ENCODE measurements around the gene CIT. TPM values are rescaled to one million over a fixed set of nuclear protein-coding genes. Genes with fewer than 3 reads are reported as not detected.

The CIT gene
- total RNA-seq, 1 experiment from 2014 or later = 67.9 TPM

DNA sequence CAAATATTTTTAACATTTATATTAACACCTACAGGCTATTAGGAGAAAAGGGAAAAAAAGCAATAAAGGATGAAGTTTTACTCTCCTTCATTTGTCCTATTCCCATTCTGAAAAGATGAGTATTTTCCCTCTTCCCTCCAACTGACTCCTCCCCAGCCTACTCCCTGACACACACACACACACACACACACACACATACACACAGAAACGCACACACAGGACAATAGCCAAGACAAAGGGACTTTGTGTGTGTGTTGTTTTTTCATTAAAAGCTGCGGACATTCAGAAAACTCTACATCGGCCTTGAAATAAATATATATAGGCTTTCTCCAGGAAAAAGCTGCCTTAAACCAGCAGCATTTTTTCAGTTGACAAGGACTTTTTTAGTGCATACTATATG lies 134.4 kb downstream of the CIT start:
- Histone ChIP-seq H3K9me3 (ENCODE audit: control insufficient read depth, insufficient read depth, low read depth, low read length) (peaks cover 16% of the 10 kb centered on the region; the same call in 1 of the 2 replicates), H3K27me3 (ENCODE audit: control insufficient read depth, insufficient read depth, low read length) (no peaks in the 10 kb centered on the region), H3K27ac (ENCODE audit: low read length) (no peak overlapping the region), H3K4me1 (ENCODE audit: control insufficient read depth, insufficient read depth, low read length) (no peaks in the 10 kb centered on the region), H3K36me3 (ENCODE audit: control insufficient read depth, insufficient read depth, low read length) (no peaks in the 10 kb centered on the region), H3K4me3 (ENCODE audit: low read depth in 2 of 2, low read length in 2 of 2) (no peak overlapping the region)
- ChIA-PET CTCF (no interaction called here), POLR2A (no interaction called here)
- in situ Hi-C loops (cut with HindIII; ENCODE audit: low pct_unique_long_range_greater_than_20kb, low sequenced_read_pairs) (no loop called here), intact Hi-C loops (cut with micrococcal nuclease; ENCODE audit: unreplicated experiment) (no loop called here)
- BruUV-seq (replicated peaks) = no TSS peak
- DNase-seq (ENCODE audit: low read depth, low spot score) (no peak), ATAC-seq (no peak)
- no peak for TF ChIP-seq POLR2AphosphoS5 (IDR thresholded peaks at IDR 0.05; ENCODE audit: low read depth, low read length)

DNA sequence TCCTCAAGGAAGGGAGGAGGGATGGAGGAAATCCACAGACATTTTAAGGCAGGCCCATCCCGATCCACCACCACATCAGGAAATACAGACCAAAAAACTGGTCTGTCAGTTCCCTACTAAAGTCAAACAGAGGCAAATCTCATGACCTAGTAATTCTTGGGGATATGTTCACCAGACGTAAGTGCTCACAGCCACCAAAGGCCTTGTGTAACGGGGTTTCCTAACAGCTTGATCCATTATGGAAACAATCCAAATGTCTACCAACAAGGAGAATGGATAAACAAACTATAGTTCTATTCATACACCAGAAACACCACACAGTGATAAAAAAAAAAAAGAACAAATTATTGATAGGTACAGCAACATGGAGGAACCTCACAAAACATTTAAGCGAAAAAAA lies 136.3 kb downstream of the CIT start:
- no peaks in the 10 kb centered on the region for H3K27me3 ChIP-seq (ENCODE audit: control insufficient read depth, insufficient read depth, low read length)
- ATAC-seq = no peak
- DNase-seq (ENCODE audit: low read depth, low spot score) = no peak
- no peaks in the 10 kb centered on the region for H3K4me1 ChIP-seq (ENCODE audit: control insufficient read depth, insufficient read depth, low read length)
- intact Hi-C loops (cut with micrococcal nuclease; ENCODE audit: unreplicated experiment) (no loop called here), in situ Hi-C loops (cut with HindIII; ENCODE audit: low pct_unique_long_range_greater_than_20kb, low sequenced_read_pairs) (no loop called here)
- POLR2A ChIA-PET = interaction anchor here (0.6 kb wide), 1 partner anchor 110 kb away, joined by 3 read pairs; no protein-coding TSS in a partner anchor
- H3K4me3 ChIP-seq (ENCODE audit: low read depth in 2 of 2, low read length in 2 of 2) = no peak overlapping the region
- no peak overlapping the region for H3K27ac ChIP-seq (ENCODE audit: low read length)
- no peak for TF ChIP-seq TCF7L2 (IDR thresholded peaks at IDR 0.05; ENCODE audit: low read depth, low read length)
- TF ChIP-seq SIN3A (IDR thresholded peaks at IDR 0.05; ENCODE audit: borderline replicate concordance, insufficient read depth, low read depth, low read length) = no peak
- BruUV-seq (replicated peaks) = no TSS peak
- CTCF ChIA-PET = no interaction called here
- H3K9me3 ChIP-seq (ENCODE audit: control insufficient read depth, insufficient read depth, low read depth, low read length) = peaks cover 6% of the 10 kb centered on the region; the same call in 1 of the 2 replicates
- H3K36me3 ChIP-seq (ENCODE audit: control insufficient read depth, insufficient read depth, low read length) = no peaks in the 10 kb centered on the region

DNA sequence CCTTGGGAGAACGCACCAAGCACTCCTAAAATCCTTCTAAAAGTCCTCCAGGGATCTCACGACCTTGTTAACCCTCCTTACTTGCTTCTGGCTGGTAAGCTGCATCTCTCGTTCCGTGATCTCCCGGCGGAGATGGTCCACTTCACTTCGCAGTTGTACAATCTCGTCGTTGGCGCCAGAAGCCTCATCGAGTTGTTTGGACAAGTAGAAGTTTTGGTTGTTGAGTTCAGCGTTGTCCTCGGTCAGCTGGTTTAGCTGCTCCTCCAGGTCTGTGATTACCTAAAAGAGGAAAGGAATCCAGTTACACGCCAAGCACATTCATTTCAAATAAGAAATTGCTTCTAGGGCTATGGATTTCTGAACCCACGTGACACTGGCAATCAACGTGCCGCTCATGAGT lies 142.0 kb downstream of the CIT start:
- no peak for TF ChIP-seq TCF7L2 (IDR thresholded peaks at IDR 0.05; ENCODE audit: low read depth, low read length)
- no peak for TF ChIP-seq POLR2AphosphoS5 (IDR thresholded peaks at IDR 0.05; ENCODE audit: low read depth, low read length)
- TF ChIP-seq, protein P1, sequence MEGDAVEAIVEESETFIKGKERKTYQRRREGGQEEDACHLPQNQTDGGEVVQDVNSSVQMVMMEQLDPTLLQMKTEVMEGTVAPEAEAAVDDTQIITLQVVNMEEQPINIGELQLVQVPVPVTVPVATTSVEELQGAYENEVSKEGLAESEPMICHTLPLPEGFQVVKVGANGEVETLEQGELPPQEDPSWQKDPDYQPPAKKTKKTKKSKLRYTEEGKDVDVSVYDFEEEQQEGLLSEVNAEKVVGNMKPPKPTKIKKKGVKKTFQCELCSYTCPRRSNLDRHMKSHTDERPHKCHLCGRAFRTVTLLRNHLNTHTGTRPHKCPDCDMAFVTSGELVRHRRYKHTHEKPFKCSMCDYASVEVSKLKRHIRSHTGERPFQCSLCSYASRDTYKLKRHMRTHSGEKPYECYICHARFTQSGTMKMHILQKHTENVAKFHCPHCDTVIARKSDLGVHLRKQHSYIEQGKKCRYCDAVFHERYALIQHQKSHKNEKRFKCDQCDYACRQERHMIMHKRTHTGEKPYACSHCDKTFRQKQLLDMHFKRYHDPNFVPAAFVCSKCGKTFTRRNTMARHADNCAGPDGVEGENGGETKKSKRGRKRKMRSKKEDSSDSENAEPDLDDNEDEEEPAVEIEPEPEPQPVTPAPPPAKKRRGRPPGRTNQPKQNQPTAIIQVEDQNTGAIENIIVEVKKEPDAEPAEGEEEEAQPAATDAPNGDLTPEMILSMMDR (IDR thresholded peaks at IDR 0.05) = no peak
- TF ChIP-seq, protein P2, sequence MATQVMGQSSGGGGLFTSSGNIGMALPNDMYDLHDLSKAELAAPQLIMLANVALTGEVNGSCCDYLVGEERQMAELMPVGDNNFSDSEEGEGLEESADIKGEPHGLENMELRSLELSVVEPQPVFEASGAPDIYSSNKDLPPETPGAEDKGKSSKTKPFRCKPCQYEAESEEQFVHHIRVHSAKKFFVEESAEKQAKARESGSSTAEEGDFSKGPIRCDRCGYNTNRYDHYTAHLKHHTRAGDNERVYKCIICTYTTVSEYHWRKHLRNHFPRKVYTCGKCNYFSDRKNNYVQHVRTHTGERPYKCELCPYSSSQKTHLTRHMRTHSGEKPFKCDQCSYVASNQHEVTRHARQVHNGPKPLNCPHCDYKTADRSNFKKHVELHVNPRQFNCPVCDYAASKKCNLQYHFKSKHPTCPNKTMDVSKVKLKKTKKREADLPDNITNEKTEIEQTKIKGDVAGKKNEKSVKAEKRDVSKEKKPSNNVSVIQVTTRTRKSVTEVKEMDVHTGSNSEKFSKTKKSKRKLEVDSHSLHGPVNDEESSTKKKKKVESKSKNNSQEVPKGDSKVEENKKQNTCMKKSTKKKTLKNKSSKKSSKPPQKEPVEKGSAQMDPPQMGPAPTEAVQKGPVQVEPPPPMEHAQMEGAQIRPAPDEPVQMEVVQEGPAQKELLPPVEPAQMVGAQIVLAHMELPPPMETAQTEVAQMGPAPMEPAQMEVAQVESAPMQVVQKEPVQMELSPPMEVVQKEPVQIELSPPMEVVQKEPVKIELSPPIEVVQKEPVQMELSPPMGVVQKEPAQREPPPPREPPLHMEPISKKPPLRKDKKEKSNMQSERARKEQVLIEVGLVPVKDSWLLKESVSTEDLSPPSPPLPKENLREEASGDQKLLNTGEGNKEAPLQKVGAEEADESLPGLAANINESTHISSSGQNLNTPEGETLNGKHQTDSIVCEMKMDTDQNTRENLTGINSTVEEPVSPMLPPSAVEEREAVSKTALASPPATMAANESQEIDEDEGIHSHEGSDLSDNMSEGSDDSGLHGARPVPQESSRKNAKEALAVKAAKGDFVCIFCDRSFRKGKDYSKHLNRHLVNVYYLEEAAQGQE (IDR thresholded peaks at IDR 0.05; ENCODE audit: insufficient read depth in 1 of 2, low read depth in 2 of 2, low read length in 1 of 2) = no peak
- TF ChIP-seq SIN3A (IDR thresholded peaks at IDR 0.05; ENCODE audit: borderline replicate concordance, insufficient read depth, low read depth, low read length) = no peak
- no peak overlapping the region for H3K27ac ChIP-seq (ENCODE audit: low read length)
- BruUV-seq (replicated peaks) = no TSS peak
- no peaks in the 10 kb centered on the region for H3K4me1 ChIP-seq (ENCODE audit: control insufficient read depth, insufficient read depth, low read length)
- H3K27me3 ChIP-seq (ENCODE audit: control insufficient read depth, insufficient read depth, low read length) = no peaks in the 10 kb centered on the region
- ChIA-PET CTCF (no interaction called here), POLR2A (no interaction called here)
- ATAC-seq (no peak), DNase-seq (ENCODE audit: low read depth, low spot score) (no peak)
- intact Hi-C loops (cut with micrococcal nuclease; ENCODE audit: unreplicated experiment) = no loop called here
- no peaks in the 10 kb centered on the region for H3K9me3 ChIP-seq (ENCODE audit: control insufficient read depth, insufficient read depth, low read depth, low read length)
- no peak overlapping the region for H3K4me3 ChIP-seq (ENCODE audit: low read depth in 2 of 2, low read length in 2 of 2)
- H3K36me3 ChIP-seq (ENCODE audit: control insufficient read depth, insufficient read depth, low read length) = no peaks in the 10 kb centered on the region
- in situ Hi-C loops (cut with HindIII; ENCODE audit: low pct_unique_long_range_greater_than_20kb, low sequenced_read_pairs) = no loop called here
